Esophagus muscularis mucosa (tissue), 4 donors: ENCODE results near the gene STARD7. TPM values are rescaled to one million over a fixed set of nuclear protein-coding genes. Genes with fewer than 3 reads are reported as not detected.

Experiments used
- DNase-seq: peaks from one replicate; pipeline ENCODE4 v3.0.0-alpha.2; 2017; ENCODE audit errors: extremely low spot score
- H3K27ac ChIP-seq, 4 donors: fragments of 200-600 bp; sonication (generic); replicated peaks in 1 of 4; 1 replicate in 3 of 4; 2 replicates in 1 of 4; pipeline ENCODE4 v1.5.1; 2016 to 2019; ENCODE audit warnings: mild to moderate bottlenecking in 1 of 4
- H3K27me3 ChIP-seq, 4 donors: fragments of 200-600 bp; sonication (generic); one replicate each; pipeline versions ENCODE4 v1.5.1 to v1.6.0; 2016 to 2019
- H3K36me3 ChIP-seq, 4 donors: fragments of 200-600 bp; sonication (generic); one replicate each; pipeline ENCODE4 v1.5.1; 2016 to 2019
- H3K4me1 ChIP-seq, 4 donors: fragments of 200-600 bp; sonication (generic); one replicate each; pipeline ENCODE4 v1.5.1; 2016 to 2019
- H3K4me3 ChIP-seq, 4 donors: fragments of 200-600 bp; sonication (generic); 1 replicate in 2 of 4; 2 replicates in 2 of 4; pipeline ENCODE4 v1.5.1; 2016 to 2019; ENCODE audit warnings: mild to moderate bottlenecking in 4 of 4, moderate library complexity in 1 of 4
- H3K9me3 ChIP-seq, 4 donors: fragments of 200-600 bp; sonication (generic); 1 replicate in 3 of 4; 2 replicates in 1 of 4; pipeline ENCODE4 v1.5.1; 2016 to 2019
- EP300 ChIP-seq: sonication (generic); formaldehyde crosslinking; IDR thresholded peaks from one replicate; pipeline ENCODE4 v1.6.1; 2017; ENCODE audit warnings: antibody characterized with exemption
- POLR2A ChIP-seq: fragments of 450-650 bp; IDR thresholded peaks from one replicate; pipeline ENCODE4 v1.6.1; 2017; ENCODE audit warnings: antibody characterized with exemption, moderate library complexity, mild to moderate bottlenecking, low read depth
- POLR2AphosphoS5 ChIP-seq, 2 donors: sonication (generic); formaldehyde crosslinking; IDR thresholded peaks; one replicate each; pipeline ENCODE4 v1.6.1; 2017; ENCODE audit warnings: antibody characterized with exemption in 2 of 2
- WGBS: methylation state at CpG from one replicate; pipeline ENCODE4 v1.1.5; 2018; 5-methylcytosine and 5-hydroxymethylcytosine counted together
- intact Hi-C: fragments of 100-400 bp; cut with DNase I; formaldehyde crosslinking; loops from one replicate; pipeline ENCODE4 v1.15.1; 2023
- total RNA-seq, 4 donors: library from RNA; depleted of rRNA; stranded (reverse); fragments of >200 nt; gene quantifications; one replicate each; pipeline versions ENCODE4 v1.1.0 to v1.2.1, GENCODE V29; 2016
- TF ChIP-seq, protein P1 (sequence below), 3 experiments: fragments of 200-600 bp in 2 of 3; fragments of 450-650 bp in 1 of 3; sonication (generic) in 2 of 3; IDR thresholded peaks; one replicate each; pipeline ENCODE4 v1.5.1; 2017 to 2019; ENCODE audit warnings: antibody characterized with exemption in 3 of 3, mild to moderate bottlenecking in 2 of 3, moderate library complexity in 1 of 3

The STARD7 gene
- total RNA-seq, 4 donors from 2014 or later: 85.0 to 110 (median 92.2) TPM

- H3K4me1 ChIP-seq: peaks cover 59 to 81% (median 79%) of the 10 kb centered on the region in 4 donors
- intact Hi-C loops: no loop called here
- no peaks in the 10 kb centered on the region for H3K27me3 ChIP-seq
- no peaks in the 10 kb centered on the region for H3K9me3 ChIP-seq
- H3K27ac ChIP-seq: peak overlapping the region; percentile 71 to 78 (median 72)
- H3K4me3 ChIP-seq: peak overlapping the region; percentile 1 to 33 (median 25)
- TF ChIP-seq POLR2A (no peak), EP300 (no peak), POLR2AphosphoS5 (IDR thresholded peaks at IDR 0.05) (no peak)
- TF ChIP-seq, protein P1, sequence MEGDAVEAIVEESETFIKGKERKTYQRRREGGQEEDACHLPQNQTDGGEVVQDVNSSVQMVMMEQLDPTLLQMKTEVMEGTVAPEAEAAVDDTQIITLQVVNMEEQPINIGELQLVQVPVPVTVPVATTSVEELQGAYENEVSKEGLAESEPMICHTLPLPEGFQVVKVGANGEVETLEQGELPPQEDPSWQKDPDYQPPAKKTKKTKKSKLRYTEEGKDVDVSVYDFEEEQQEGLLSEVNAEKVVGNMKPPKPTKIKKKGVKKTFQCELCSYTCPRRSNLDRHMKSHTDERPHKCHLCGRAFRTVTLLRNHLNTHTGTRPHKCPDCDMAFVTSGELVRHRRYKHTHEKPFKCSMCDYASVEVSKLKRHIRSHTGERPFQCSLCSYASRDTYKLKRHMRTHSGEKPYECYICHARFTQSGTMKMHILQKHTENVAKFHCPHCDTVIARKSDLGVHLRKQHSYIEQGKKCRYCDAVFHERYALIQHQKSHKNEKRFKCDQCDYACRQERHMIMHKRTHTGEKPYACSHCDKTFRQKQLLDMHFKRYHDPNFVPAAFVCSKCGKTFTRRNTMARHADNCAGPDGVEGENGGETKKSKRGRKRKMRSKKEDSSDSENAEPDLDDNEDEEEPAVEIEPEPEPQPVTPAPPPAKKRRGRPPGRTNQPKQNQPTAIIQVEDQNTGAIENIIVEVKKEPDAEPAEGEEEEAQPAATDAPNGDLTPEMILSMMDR (IDR thresholded peaks at IDR 0.05): no peak
- no peak for DNase-seq
- H3K36me3 ChIP-seq: no peaks in the 10 kb centered on the region
Observed at GRCh38 chr2:96205888-96206287, 2.7 kb downstream of the STARD7 start.

- Histone ChIP-seq H3K4me3 (peak overlapping the region in 3 of 4 donors; percentile 23 to 33 (median 27)), H3K27me3 (no peaks in the 10 kb centered on the region), H3K27ac (peak overlapping the region; percentile 71 to 78 (median 72)), H3K9me3 (no peaks in the 10 kb centered on the region), H3K36me3 (no peaks in the 10 kb centered on the region), H3K4me1 (peaks cover 62 to 87% (median 85%) of the 10 kb centered on the region in 4 donors)
- 25% methylated on average over 6 of the region's 6 CpGs for WGBS
- no peak for DNase-seq
- no peak for TF ChIP-seq EP300
- TF ChIP-seq POLR2AphosphoS5 (IDR thresholded peaks at IDR 0.05): peak in 1 of 2 donors; percentile 27
- TF ChIP-seq, protein P1 (IDR thresholded peaks at IDR 0.05): no peak
- intact Hi-C loops: no loop called here
Observed at GRCh38 chr2:96204836-96205624, 3.6 kb downstream of the STARD7 start.

DNA sequence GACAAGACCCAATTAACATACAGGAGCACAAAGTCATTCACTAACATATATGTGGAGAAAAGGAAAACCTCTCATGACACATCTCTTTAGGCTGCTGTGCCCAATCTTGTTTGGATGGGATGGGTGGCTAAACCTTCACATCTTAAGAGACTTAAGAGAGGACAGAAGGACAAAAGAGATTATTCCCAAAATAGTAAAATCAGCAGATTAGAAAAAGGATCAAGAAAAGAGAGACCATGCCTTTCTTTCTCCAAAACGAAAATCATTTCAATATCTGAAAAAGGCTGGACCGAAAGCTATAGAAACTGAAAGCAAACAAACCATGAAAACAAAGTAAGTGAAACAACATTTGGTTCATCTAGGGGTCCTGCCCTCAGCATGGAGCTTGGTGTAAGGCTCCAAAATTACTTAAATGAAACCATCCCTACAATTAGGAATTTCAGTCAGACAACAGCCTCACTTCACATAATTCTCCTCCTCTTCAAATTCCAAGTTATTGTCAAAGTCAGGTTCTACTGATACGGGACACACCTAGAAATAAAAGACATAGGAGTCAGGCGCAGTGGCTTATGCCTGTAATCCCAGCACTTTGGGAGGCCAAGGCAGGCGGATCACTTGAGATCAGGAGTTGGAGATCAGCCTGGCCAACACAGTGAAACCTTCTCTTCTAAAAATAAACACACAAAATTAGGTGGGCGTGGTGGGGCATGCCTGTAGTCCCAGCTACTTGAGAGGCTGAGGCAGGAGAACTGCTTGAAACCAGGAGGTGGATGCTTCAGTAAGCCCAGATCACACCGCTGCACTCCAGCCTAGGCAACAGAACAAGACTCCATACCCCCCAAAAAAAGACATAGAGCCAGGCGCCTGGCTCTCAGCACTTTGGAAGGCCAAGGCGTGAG, 5.2 kb downstream of the STARD7 start:
- no peaks in the 10 kb centered on the region for H3K36me3 ChIP-seq
- intact Hi-C loops: no loop called here
- no peak overlapping the region for H3K4me3 ChIP-seq
- H3K4me1 ChIP-seq: peaks cover 64 to 92% (median 90%) of the 10 kb centered on the region in 4 donors
- 74% methylated on average over 8 of the region's 9 CpGs for WGBS
- no peaks in the 10 kb centered on the region for H3K9me3 ChIP-seq
- H3K27me3 ChIP-seq: no peaks in the 10 kb centered on the region
- DNase-seq: no peak
- H3K27ac ChIP-seq: peak overlapping the region; percentile 71 to 78 (median 72)
- TF ChIP-seq EP300: no peak
- TF ChIP-seq POLR2AphosphoS5 (IDR thresholded peaks at IDR 0.05): no peak
- TF ChIP-seq POLR2A: no peak

- no peak overlapping the region for H3K4me3 ChIP-seq
- peaks cover 66 to 94% (median 92%) of the 10 kb centered on the region in 4 donors for H3K4me1 ChIP-seq
- H3K27ac ChIP-seq: peak overlapping the region in 3 of 4 donors; percentile 10 to 72 (median 17)
- no peaks in the 10 kb centered on the region for H3K36me3 ChIP-seq
- H3K27me3 ChIP-seq: no peaks in the 10 kb centered on the region
- TF ChIP-seq POLR2A (no peak), POLR2AphosphoS5 (IDR thresholded peaks at IDR 0.05) (no peak), EP300 (no peak)
- TF ChIP-seq, protein P1 (IDR thresholded peaks at IDR 0.05): no peak
- 84% methylated on average over 4 of the region's 4 CpGs for WGBS
- H3K9me3 ChIP-seq: no peaks in the 10 kb centered on the region
- intact Hi-C loops: no loop called here
- DNase-seq: no peak
Observed at GRCh38 chr2:96202152-96202854, 6.3 kb downstream of the STARD7 start.
